ENCODE measurements around the gene TEX53. TPM values are rescaled to one million over a fixed set of nuclear protein-coding genes. Genes with fewer than 3 reads are reported as not detected.

TEX53 gene
- polyA plus RNA-seq, 3 donors = not detected

DNA sequence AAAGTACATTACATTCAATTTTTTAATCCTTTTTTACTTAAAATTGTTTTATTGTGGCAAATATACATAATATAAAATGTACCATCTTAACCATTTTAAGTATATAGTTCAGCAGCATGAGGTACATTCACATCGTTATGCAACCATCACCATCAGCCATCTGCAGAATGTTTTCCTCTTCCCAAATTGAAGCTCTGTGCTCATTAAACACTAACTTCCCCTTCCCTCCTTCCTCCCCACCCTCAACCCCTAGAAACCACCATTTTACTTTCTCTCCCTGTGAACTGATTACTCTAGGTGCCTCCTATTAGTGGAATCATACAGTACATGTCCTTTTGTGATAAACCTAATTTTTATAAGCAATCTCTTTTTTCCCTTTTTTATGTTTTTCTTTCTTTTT is 15.6 kb downstream of the TEX53 start:
- Histone ChIP-seq H3K4me2 (replicated peaks; ENCODE audit: extremely low read depth, low read length, poor library complexity, severe bottlenecking) (no peak overlapping the region), H3K27me3 (ENCODE audit: control insufficient read depth in 2 of 2, insufficient read depth in 2 of 2, low read length in 2 of 2) (no peaks in the 10 kb centered on the region), H3K4me1 (ENCODE audit: control insufficient read depth in 1 of 2, insufficient read depth in 2 of 2, low read length in 2 of 2) (peaks cover 9 to 14% of the 10 kb centered on the region in 2 donors), H4K20me1 (ENCODE audit: insufficient read depth, low read length) (no peaks in the 10 kb centered on the region), H3K4me3 (replicated peaks in 1 of 3; ENCODE audit: low read depth in 2 of 3, low read length in 3 of 3) (no peak overlapping the region), H3K9ac (ENCODE audit: insufficient read depth, low read length, poor library complexity, severe bottlenecking) (no peak overlapping the region), H3K27ac (ENCODE audit: low read depth in 1 of 2, low read length in 2 of 2) (peak overlapping the region in 1 of 2 donors; percentile 75), H3K79me2 (ENCODE audit: insufficient read depth, low read length) (no peaks in the 10 kb centered on the region), H3K9me3 (replicated peaks in 1 of 2; ENCODE audit: control insufficient read depth in 1 of 2, insufficient read depth in 1 of 2, low read length in 2 of 2) (no peaks in the 10 kb centered on the region), H2AFZ (ENCODE audit: insufficient read depth, low read depth, low read length, poor library complexity, severe bottlenecking) (peak overlapping the region; percentile 62), H3K36me3 (replicated peaks in 1 of 2; ENCODE audit: control insufficient read depth in 1 of 2, insufficient read depth in 2 of 2, low read length in 2 of 2) (peaks cover 55 to 76% of the 10 kb centered on the region in 2 donors)
- TF ChIP-seq, protein P1, sequence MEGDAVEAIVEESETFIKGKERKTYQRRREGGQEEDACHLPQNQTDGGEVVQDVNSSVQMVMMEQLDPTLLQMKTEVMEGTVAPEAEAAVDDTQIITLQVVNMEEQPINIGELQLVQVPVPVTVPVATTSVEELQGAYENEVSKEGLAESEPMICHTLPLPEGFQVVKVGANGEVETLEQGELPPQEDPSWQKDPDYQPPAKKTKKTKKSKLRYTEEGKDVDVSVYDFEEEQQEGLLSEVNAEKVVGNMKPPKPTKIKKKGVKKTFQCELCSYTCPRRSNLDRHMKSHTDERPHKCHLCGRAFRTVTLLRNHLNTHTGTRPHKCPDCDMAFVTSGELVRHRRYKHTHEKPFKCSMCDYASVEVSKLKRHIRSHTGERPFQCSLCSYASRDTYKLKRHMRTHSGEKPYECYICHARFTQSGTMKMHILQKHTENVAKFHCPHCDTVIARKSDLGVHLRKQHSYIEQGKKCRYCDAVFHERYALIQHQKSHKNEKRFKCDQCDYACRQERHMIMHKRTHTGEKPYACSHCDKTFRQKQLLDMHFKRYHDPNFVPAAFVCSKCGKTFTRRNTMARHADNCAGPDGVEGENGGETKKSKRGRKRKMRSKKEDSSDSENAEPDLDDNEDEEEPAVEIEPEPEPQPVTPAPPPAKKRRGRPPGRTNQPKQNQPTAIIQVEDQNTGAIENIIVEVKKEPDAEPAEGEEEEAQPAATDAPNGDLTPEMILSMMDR (IDR thresholded peaks at IDR 0.05) = no peak
- peaks cover 0 to 4% (median 0%) of the 10 kb centered on the region in 7 donors for H3K9me3 Mint-ChIP-seq
- H3K4me1 Mint-ChIP-seq = peaks cover 16% of the 10 kb centered on the region
- intact Hi-C loops (cut with micrococcal nuclease) = no loop called here
- H3K27ac Mint-ChIP-seq = peak overlapping the region; percentile 22 to 82 (median 48)
- H3K36me3 Mint-ChIP-seq = peaks cover 69 to 70% of the 10 kb centered on the region in 2 donors
- H3K4me3 Mint-ChIP-seq = no peak overlapping the region
- H3K27me3 Mint-ChIP-seq (ENCODE audit: low read depth in 3 of 3) = peaks cover 0 to 2% (median 1%) of the 10 kb centered on the region in 3 donors
- DNase-seq = peak; percentile 47 to 62 (median 61)
- 0% methylated on average over 1 of the region's 1 CpG for WGBS (ENCODE audit: insufficient coverage)

DNA sequence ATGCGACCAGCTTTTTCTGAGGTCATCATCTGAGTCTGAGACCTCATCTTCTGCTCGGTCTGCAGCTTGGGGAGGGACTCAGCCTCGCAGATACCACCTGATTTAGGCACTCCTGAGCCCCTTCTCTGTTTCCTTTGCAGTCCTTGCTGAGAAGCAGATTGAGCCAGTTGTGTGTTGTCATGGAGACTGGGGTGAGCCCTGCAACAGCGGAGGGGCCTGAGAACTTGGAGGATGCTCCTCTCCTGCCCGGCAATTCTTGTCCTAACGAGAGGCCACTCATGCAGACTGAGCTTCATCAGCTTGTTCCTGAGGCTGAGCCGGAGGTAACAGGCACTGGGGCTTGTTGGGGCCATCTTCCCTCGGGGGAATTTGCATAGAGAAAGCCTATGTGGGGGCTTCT is 19.2 kb downstream of the TEX53 start:
- no peaks in the 10 kb centered on the region for H3K79me2 ChIP-seq (ENCODE audit: insufficient read depth, low read length)
- no peak overlapping the region for H3K4me3 ChIP-seq (replicated peaks in 1 of 3; ENCODE audit: low read depth in 2 of 3, low read length in 3 of 3)
- H2AFZ ChIP-seq (ENCODE audit: insufficient read depth, low read depth, low read length, poor library complexity, severe bottlenecking) = no peak overlapping the region
- H3K4me1 ChIP-seq (ENCODE audit: control insufficient read depth in 1 of 2, insufficient read depth in 2 of 2, low read length in 2 of 2) = peaks cover 9 to 14% of the 10 kb centered on the region in 2 donors
- H4K20me1 ChIP-seq (ENCODE audit: insufficient read depth, low read length) = no peaks in the 10 kb centered on the region
- H3K4me2 ChIP-seq (replicated peaks; ENCODE audit: extremely low read depth, low read length, poor library complexity, severe bottlenecking) = no peak overlapping the region
- H3K27ac Mint-ChIP-seq = no peak overlapping the region
- H3K9me3 Mint-ChIP-seq = no peaks in the 10 kb centered on the region
- H3K27me3 Mint-ChIP-seq (ENCODE audit: low read depth in 3 of 3) = peaks cover 0 to 2% (median 0%) of the 10 kb centered on the region in 3 donors
- H3K36me3 Mint-ChIP-seq = peaks cover 68 to 70% of the 10 kb centered on the region in 2 donors
- H3K36me3 ChIP-seq (replicated peaks in 1 of 2; ENCODE audit: control insufficient read depth in 1 of 2, insufficient read depth in 2 of 2, low read length in 2 of 2) = peaks cover 63 to 77% of the 10 kb centered on the region in 2 donors
- TF ChIP-seq, protein P1 (IDR thresholded peaks at IDR 0.05) = no peak
- H3K9me3 ChIP-seq (replicated peaks in 1 of 2; ENCODE audit: control insufficient read depth in 1 of 2, insufficient read depth in 1 of 2, low read length in 2 of 2) = no peaks in the 10 kb centered on the region
- peaks cover 16% of the 10 kb centered on the region for H3K4me1 Mint-ChIP-seq
- no peak overlapping the region for H3K9ac ChIP-seq (ENCODE audit: insufficient read depth, low read length, poor library complexity, severe bottlenecking)
- 91% methylated on average over 5 of the region's 8 CpGs for WGBS (ENCODE audit: insufficient coverage)
- no peak overlapping the region for H3K27ac ChIP-seq (ENCODE audit: low read depth in 1 of 2, low read length in 2 of 2)
- DNase-seq = no peak
- H3K27me3 ChIP-seq (ENCODE audit: control insufficient read depth in 2 of 2, insufficient read depth in 2 of 2, low read length in 2 of 2) = no peaks in the 10 kb centered on the region
- intact Hi-C loops (cut with micrococcal nuclease) = no loop called here
- no peak overlapping the region for H3K4me3 Mint-ChIP-seq

Data from CD14-positive monocyte (primary cell).